ENCODE measurements around the gene TST.
"Not testable (repeated sequence)": the region's sequence is repeated elsewhere in the genome, so short reads cannot be mapped to it uniquely, and the experiment has no call there.

The TST gene

DNA sequence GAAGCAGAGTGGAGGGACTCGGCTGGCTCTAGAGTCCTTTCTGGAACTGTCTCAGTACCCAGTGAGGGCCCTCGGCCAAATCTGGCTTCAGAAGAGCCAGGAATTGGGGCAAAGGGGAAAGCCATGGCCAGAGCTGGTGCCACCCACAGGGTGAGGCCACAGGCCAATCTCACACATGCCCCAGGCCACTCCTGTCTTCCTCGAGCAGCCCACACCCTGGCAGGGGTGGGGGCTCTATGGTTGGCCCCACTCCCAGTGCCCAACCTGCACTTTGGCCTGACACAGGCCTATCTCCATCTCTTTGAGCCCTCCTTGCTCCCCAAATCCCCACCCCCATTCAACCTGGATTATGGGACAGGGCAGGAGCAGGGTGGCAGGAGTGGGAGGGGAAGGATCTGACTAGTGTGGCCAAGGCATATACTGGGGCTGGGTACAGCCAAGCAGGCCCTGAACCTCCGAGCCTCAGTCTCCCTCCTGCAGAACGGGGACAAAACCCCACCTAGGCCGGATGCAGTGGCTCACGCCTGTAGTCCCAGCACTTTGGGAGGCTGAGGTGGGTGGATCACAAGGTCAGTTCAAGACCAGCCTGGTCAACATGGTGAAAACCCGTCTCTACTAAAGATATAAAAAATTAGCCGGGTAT, 6.9 kb downstream of the TST start:
- no peak for DNase-seq

DNA sequence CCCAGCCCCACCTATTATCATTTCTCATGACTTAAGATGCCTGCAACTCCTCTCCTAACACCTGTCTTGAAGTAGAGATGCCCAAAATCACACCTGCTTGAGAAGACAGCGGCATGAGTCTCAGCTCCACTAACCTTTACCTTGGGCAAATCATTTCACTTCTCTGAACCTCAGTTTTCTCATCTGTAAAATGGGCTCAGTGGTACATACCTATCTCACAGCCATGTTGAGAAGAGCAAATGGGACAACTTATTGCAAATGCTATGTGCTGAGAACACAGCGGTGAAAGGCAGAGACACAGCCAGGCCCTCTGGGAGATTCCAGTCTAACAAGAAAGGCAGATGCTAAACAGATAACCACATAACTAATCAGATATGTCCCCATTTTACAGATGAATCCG, 7.8 kb downstream of the TST start:
- DNase-seq, result no peak

DNA sequence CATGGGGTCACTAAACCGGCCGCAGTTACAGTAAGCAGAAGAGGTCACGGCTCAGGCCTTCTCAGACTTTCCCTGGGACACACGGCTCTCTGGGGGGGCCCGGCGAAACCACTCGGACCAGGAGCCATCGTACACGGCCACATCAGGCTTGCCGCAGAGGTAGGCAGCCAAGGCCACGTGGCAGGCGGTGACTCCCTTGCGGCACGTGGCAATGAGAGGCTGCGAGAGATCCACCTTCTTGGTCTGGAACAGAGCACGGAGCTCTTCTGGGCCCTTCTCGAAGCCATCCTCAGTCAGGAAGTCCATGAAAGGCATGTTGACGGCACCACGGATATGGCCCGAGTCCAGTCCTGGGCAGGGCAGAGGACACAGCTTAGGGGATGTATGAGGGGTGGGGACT, 8.3 kb downstream of the TST start:
- no peak for DNase-seq

DNA sequence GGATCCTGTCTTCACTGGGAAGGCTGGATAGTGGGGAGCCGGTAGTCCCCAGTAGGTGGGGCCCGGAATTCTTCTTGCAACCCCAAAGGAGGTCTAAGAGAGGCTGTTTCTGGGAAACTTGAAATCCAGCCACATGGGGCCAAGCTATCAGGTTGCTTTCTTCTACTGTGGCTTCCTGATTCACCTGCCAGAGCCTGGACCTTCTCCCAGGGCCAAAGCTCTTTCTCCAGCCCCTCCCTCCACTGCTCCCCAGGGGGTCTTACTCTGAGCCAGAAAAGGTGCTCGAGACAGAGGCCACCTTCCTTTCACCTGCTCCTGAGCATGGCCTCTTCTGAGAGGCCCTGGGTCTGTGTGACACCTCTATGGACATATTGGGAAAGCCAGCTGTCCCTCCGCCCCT, 9.1 kb downstream of the TST start:
- no peak for DNase-seq

DNA sequence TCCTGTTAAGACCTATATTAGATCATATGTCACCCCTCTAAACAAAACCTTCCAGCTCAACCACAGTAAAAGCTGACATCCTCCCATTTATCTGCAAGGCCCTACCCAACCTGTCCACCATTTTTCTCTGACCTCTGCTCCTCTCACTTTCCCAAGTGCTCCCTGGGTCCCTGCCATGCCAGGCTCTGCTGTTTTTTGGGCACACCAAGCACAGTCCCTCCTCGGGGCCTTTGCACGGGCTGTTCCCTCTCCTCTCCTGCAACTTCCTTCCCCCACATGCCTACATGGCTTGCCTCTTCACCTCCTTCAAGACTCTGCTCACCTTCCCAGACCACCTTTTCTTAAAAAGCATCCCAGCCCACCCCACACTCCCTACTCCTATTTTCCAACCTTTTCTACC, 9.8 kb downstream of the TST start:
- no peak for DNase-seq

DNA sequence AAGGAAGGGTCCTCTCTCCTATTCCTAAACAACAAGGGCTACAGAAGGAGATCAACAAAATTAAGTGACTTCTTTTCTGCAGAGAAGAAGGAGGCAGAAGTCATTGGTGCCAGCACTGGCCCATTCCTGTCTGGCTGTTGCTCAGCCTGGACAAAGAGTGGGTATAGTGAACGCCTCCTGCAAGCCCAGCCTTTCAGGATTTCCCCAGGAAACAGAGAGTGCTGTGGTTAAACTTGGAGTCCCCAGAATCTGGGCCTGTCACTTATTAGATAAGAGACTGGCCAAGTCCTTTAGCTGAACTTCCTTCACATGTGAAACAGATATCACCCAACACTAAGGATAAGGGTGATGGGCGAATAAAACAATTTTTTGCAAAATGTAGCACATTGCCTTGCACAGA, 10.9 kb downstream of the TST start:
- no peak for DNase-seq

DNA sequence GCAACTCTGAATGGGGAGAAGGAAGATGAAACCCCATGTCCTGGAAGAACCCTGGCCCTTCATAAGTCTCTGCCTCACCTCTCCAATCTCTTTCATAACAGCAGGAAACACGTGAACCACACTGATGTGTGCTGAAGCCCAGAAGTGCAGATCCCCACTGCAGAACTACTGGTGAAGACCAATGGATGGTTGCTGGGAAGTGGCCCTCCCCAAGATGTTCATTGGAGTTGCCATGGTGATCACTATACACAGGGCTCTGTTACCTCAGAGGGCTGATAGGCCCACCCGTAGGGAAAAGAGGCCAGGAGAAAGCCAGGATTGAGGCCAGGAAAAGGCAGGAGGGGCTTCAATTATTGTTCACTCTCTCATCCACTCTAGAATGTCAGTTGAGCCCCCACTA, 11.6 kb downstream of the TST start:
- no peak for DNase-seq

DNA sequence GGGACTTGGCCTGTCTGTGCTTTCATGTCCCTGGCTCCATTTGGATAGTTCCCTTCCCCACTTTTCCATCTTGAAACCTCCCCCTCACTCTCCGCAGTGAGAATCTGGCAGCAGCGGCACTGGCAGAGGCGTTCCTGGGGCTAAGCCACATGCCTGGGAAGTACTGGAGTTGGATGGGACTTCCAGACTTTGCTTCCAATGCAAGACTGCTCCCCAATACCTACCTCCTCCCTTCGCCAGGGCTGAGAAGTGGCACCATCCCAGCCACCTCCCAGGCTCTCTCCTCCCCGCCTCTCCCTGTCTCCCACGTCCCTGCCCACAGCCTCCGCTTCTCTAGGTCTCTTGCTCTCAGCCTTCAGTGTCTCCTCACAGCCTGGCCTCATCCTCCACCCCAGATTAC, 16.6 kb downstream of the TST start:
- no peak for DNase-seq

DNA sequence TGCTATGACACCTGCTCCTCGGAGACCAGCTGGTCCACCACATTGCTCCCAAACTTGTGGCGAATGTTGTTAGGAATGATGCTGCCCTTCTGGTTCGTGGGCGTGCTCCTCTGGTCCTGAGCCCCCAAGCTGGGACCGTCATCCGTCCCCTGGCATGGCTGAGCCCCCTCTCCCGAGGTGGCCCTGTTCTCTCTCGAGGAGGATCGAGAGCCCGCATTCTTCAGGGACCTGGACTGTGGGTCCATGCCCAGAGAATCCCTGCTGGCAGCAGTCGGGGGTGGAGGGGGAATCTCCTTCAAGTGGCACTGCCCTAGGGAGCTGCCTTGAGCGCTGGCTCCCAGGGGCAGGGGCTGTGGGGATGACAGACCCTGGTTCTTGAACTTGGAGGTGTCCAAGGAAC, 17.4 kb downstream of the TST start:
- no peak for DNase-seq

DNA sequence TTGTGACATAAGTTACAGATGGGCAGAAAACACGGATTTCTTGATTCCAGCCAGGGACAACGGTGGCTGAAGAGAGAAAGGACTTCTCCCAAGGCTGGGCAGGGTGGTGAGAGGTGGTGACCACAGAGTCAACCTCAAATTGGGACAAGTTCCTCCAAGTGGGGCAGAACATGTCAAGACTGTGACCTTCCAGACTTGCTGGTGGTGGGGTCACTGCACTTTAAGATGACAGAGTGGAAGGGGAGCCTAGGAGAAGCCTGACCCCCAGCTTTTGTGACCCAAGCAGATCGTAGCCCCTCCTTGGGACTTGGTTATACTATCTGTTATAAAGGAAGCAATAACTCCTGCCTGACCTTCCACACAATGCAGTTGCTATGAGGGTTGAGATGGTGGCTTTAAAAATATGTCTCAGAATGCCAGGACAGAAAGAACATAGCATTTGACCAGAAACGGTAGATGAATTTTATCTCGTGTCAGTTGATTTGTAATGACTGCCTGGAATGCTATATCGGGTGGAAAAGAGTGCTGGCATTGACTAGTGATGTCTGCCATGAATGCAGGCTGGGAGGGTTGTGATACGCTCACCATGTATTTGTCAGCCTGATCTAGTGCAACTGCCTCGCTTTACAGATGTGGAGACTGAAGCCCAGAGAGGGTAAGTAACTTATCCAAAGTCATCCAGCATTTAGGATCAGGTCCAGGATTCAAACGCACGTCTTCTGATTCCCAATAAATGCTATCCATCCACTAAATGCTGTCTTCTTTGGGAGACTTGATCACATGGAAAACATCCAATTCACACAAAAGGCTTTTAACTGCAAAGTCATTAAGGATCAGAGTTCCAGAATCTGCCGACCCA, 18.3 kb downstream of the TST start:
- no peak for DNase-seq

DNA sequence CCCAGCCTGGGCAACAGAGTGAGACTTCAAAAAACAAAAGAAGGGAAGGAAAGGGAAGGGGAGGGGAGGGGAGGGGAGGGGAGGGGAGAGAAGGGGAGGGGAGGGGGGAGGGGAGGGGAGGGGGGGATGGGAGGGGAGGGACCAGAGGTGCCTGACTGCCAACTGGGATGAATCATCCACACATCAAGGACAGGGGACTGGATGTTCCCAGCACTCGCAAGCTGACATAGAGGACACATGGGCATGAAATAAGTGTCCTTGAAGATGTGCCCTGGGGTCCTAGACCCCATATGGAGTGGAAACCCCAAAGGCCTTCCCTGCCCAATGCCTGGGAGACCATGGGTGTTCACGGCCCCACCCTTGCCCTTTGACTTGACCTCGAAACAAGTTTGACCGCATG, 19.8 kb downstream of the TST start:
- no peak for DNase-seq

DNA sequence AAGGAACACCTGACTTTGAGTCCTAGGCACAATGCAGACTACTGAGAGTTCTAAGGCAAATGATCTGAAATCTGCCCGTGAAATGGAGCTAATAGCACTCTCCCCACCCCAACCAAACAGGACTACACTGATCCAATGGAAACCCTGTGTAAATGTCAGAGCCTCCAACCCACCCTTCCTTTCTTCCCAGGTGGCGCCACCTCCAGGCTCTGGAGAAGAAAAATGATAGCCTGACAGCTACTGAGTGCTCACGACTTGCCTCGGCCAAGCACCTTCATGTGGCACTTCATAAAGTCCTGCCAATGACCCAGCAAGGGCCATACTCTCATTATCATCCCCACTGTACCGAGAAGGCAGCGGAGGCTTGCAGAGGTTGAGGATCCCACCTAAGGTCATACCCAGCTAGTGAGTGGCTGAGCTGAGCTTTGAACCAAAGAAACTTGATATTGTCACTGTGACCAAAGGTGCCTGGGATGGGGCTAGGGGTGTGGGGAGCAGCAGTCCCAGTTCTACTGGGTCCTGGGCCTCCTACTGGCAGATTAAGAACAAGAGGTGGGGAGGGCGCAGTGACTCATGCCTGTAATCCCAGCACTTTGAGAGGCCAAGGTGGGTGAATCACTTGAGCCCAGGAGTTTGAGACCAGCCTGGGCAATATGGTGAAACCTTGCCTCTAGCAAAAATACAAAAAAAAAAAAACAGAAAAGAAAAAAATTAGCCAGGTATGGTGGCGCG, 20.5 kb downstream of the TST start:
- DNase-seq, result no peak

DNA sequence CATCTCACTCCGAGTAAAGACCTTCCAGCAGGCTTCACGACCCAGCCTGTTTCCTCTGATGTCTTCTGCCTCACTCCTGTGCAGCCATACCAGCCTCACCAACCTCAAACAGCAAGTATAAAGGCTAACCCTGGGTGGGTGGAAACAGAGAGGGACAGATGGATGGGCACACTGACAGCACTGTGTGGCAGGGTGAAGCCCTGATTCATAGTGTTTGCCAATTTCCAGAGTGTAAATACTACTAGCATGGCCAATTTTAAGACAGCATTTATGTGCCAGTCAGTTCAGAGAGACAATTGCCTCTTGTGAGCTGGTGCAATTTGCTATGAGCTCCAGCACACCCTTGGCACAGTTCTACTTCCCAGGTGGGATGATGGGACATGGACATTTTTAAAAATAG, 21.5 kb downstream of the TST start:
- no peak for DNase-seq

DNA sequence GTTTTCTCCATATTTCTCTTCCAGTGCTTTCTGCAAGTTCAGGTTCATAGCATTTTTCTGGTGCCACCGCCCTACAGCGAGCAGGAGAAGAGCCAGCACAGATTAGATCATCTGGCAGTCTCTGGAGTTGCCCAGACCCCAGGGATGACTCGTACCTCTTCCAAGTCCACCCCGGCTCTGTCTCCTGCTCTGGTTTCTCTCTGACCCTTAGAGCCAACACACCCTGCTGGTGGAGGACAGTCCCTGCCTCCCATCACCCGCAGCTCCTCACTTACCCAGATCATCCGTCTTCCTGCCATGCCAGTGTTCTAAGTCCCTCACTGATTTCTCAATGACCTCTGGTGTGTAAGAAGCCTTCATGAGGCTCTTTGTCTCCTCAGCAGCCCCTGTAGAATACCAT, 28.0 kb downstream of the TST start:
- DNase-seq, result no peak

DNA sequence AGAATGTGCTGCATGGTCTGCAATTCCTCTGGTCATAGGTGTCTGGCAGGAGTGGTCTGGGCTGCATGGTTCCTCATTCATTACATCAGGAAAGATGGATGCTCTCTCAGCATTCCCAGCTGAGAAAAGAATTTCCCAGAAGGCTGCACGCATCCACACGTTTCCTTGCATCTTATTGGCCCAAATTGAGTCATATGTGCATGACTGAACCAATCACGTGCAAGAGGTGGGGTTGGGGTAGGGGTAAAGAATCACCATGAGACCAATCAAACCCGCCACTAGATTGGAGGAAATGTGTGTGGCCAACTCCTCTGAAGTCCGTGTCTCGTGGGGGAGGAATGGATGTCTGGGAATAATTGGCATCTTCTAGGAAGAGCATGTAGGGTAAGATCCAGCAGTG, 28.8 kb downstream of the TST start:
- DNase-seq, result no peak

DNA sequence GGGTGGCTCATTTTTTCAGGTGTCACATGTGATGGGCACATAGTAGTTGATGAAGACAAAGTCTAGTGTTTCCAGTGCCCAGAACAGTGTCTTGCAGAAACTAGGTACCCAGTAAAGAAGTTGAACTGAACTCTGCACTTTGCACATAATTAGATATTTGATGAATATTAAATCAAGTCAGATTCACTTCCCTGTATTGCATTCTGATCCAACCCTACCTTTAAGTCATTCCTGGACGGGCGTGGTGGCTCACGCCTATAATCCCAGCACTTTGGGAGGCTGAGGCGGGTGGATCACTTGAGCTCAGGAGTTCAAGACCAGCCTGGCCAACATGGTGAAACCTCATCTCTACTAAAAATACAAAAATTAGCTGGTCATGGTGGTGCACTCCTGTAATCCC, 30.2 kb downstream of the TST start:
- DNase-seq, result not testable (repeated sequence)

DNA sequence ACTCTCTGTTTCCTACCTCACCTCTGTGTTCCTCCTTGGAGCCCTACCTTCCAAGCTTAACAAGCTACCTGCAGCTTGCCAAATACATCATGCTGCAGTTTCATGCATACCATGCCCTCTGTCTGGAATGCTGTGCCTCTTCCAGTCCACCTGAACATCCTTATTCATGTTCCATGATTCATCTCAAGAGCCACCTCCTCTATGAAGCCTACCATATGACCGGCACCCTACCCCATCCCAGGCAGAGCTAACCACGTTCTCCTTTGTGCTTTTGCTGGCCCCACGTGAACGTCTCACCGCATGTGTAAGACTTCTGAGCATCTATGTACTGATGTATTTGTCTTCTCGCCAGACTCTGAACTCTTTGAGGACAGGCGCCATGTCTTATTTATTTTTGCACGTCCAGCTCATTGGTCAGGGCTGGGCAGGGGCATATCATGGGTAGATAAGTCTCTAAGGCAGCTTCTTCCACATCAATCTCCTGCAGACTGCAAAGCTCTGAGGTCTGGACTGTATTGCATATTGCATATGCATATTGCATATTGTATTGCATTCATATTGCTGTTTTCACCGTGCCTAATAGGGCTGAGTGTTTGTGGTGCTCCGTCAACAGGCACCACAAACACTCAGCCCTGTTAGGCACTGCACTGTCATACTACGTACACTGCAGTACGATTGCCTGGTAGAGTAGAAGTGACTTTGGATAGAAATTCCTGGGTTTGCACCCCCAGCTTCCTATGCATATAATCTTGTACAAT, 31.0 kb downstream of the TST start:
- DNase-seq, result no peak

DNA sequence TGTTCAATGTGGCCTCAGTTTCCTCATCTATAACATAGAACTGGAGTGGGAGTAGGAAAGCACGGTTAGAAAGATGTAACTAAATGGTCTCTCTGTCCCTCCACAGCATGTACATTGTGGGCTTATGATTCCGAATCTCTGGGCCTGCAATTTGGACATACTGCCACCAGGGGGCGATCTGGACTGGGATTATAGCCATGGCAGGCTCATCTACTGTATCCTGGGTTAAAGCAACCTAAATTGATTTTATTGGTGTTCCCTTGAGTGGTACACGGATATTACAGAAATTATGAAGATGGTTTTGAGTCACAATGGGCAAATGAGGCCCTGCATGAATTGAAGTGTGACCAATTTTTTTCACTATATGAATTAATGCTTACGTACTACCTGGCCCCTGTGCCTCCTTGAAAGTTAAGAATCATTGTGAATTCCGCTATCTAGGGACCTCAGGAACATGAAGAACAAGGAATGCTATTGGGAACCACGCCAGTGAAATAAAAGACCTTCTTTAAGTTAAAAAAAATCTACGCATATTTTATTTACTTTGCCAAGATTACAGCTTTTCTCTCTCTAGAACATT, 32.9 kb downstream of the TST start:
- DNase-seq, result no peak

DNA sequence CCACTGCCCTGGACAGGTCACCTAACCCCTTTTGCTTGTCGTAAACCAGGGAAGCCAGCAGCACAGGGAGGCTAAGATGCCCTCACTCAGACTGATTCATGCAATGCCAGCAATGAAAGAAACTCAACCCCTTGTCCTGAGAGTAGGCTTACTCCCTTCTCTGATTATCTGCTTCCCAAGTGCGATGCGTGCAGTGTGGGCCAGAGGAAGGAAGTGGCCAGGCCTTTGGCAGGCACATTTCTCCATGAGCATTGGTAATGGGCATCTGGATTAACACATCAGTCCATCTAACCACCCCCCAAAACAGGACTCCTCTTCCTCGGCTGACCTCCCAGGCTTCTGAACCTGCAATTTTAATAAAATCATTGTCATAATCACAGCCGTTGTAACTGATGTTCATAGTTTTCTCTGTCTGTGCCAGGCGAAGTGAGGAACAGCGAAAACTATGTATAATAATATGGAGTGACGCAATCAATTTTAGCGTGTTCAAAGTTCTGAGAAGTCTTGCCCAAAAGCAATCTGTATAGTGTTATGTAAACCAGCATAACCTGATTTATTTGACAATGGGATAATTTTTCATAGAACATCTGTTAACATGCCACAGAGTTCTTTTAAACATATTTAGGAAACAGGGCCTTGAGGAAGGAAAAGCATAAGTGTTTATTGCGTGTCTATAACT, 33.9 kb downstream of the TST start:
- no peak for DNase-seq

DNA sequence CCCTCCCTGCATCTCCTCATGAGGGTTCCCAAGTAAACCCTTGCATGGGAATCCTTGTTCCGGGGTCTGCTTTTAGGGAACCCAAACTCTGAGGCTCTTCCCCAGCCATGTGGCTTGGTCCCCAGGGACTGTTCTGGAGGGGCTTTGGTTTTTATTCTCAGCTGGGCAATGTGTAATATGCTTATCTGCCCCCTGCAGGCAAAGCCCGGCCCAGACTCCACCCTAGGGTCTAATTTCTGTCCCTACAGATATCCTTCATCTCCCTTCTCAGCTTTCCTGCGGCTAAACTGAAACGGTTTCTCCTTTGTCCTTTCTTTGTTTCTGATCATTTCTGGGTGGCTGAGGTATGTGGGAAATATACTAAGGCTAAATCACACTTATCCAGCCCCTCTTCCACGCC, 37.1 kb downstream of the TST start:
- no peak for DNase-seq

DNA sequence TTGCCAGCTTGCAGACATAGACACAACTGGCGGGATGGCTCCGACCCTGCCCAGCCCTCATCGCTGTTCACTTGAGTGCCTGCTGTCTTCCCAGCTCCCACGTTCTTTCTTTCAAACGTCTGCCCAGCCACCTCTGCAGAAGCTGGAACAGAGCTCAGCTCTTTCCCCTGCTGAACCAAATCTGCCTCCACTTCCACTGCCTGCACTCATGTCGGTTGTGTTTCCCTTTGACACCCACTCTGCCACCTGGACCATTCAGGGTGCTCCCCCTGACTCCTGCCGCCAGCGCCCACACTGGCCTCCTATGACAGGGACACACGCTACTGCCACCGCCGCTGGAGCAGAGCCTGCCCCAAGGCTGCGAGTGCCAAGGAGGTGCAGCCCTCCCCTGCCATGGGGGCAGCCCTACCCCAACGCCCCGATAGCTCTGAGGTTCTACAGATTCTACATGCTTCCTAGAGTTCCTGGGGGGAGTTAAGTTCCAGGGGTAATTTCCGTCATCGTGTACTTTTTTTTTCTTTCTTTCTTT, 37.9 kb downstream of the TST start:
- no peak for DNase-seq

Data from GOT3 (cell line).